ENCODE results near the gene HOXB3.

Gene HOXB3

DNA sequence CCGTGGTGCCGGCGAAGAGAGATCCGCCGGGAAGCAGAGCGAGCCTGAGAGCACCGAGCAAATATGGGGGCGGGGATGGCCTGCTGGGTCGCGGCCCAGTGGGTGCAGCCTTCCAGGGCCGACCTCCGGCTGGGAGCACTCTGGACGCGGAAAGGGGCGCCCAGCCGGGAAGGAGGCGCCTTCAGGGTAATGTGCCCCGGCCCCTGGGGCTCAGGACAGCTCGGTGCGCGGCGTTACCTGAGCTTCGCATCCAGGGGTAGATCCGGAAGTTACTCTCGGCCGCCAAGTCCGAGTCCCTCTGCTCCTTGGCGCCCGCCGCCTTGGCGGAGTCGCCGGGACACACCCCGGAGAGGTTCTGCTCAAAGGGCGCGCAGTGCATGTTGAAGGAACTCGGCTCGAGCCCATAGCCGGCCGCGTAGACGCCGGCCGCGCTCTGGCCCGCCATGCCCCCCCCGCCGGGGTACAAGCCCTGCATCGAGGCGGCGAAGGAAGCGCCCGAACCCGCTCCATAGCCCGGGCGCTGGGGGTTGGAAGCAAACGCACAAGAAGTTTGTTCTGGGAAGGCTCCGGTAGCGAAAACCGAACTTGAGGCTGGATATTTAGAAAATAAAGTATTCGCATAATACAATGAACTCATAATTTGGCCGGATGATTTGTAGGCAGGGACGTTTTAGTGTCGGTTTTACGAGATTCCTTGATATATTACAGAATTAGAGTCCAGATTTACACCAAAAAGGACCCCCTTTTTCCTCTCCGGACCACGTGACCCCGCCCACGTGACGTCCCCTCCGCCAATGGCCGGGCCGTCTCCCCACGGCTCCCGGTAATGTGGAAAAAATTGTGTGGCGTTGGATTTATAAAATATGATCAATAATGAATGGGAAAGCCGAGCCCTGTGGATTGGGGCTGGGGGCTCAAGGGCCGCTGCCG is 20.5 kb upstream of the HOXB3 start, which contains the start of gene HOXB7 (continued):
- TF ChIP-seq, protein P1, sequence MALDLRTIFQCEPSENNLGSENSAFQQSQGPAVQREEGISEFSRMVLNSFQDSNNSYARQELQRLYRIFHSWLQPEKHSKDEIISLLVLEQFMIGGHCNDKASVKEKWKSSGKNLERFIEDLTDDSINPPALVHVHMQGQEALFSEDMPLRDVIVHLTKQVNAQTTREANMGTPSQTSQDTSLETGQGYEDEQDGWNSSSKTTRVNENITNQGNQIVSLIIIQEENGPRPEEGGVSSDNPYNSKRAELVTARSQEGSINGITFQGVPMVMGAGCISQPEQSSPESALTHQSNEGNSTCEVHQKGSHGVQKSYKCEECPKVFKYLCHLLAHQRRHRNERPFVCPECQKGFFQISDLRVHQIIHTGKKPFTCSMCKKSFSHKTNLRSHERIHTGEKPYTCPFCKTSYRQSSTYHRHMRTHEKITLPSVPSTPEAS (tag by site-specific recombination; IDR thresholded peaks at IDR 0.05) = 0 out of 2 replicates have a peak, but pooled peaks have one; percentile 20
- TF ChIP-seq, protein P2, sequence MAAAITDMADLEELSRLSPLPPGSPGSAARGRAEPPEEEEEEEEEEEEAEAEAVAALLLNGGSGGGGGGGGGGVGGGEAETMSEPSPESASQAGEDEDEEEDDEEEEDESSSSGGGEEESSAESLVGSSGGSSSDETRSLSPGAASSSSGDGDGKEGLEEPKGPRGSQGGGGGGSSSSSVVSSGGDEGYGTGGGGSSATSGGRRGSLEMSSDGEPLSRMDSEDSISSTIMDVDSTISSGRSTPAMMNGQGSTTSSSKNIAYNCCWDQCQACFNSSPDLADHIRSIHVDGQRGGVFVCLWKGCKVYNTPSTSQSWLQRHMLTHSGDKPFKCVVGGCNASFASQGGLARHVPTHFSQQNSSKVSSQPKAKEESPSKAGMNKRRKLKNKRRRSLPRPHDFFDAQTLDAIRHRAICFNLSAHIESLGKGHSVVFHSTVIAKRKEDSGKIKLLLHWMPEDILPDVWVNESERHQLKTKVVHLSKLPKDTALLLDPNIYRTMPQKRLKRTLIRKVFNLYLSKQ (tag by site-specific recombination; IDR thresholded peaks at IDR 0.05; ENCODE audit: borderline replicate concordance) = no peak
- TF ChIP-seq ZNF549 (tag by site-specific recombination; IDR thresholded peaks at IDR 0.05) (no peak), KLF1 (tag by site-specific recombination; IDR thresholded peaks at IDR 0.05) (0 out of 2 replicates have a peak, but pooled peaks have one; percentile 24), ZNF621 (tag by site-specific recombination; IDR thresholded peaks at IDR 0.05) (no peak), ZNF792 (tag by site-specific recombination; IDR thresholded peaks at IDR 0.05) (no peak), ZNF843 (tag by site-specific recombination; IDR thresholded peaks at IDR 0.05) (no peak; the same call in 1 of the 2 replicates), ZBTB7A (tag by site-specific recombination; IDR thresholded peaks at IDR 0.05; ENCODE audit: low read depth) (no peak), ZNF654 (tag by site-specific recombination; IDR thresholded peaks at IDR 0.05; ENCODE audit: low read depth) (no peak), ZNF114 (tag by site-specific recombination; IDR thresholded peaks at IDR 0.05) (no peak), ZNF239 (tag by site-specific recombination; IDR thresholded peaks at IDR 0.05) (no peak), ZNF514 (tag by site-specific recombination; IDR thresholded peaks at IDR 0.05) (no peak), GLI2 (tag by site-specific recombination; IDR thresholded peaks at IDR 0.05; ENCODE audit: borderline replicate concordance, low read depth) (no peak), ZNF529 (tag by site-specific recombination; IDR thresholded peaks at IDR 0.05; ENCODE audit: insufficient replicate concordance) (no peak), ZFHX2 (tag by site-specific recombination; conservative IDR thresholded peaks at IDR 0.05) (peak; percentile 74), ZSCAN30 (tag by site-specific recombination; IDR thresholded peaks at IDR 0.05) (peak; percentile 57; the same call in 1 of the 2 replicates)
- TF ChIP-seq, protein P3, sequence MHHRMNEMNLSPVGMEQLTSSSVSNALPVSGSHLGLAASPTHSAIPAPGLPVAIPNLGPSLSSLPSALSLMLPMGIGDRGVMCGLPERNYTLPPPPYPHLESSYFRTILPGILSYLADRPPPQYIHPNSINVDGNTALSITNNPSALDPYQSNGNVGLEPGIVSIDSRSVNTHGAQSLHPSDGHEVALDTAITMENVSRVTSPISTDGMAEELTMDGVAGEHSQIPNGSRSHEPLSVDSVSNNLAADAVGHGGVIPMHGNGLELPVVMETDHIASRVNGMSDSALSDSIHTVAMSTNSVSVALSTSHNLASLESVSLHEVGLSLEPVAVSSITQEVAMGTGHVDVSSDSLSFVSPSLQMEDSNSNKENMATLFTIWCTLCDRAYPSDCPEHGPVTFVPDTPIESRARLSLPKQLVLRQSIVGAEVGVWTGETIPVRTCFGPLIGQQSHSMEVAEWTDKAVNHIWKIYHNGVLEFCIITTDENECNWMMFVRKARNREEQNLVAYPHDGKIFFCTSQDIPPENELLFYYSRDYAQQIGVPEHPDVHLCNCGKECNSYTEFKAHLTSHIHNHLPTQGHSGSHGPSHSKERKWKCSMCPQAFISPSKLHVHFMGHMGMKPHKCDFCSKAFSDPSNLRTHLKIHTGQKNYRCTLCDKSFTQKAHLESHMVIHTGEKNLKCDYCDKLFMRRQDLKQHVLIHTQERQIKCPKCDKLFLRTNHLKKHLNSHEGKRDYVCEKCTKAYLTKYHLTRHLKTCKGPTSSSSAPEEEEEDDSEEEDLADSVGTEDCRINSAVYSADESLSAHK (tag by site-specific recombination; IDR thresholded peaks at IDR 0.05) = 0 out of 2 replicates have a peak, but pooled peaks have one; percentile 8
- TF ChIP-seq, protein P4, sequence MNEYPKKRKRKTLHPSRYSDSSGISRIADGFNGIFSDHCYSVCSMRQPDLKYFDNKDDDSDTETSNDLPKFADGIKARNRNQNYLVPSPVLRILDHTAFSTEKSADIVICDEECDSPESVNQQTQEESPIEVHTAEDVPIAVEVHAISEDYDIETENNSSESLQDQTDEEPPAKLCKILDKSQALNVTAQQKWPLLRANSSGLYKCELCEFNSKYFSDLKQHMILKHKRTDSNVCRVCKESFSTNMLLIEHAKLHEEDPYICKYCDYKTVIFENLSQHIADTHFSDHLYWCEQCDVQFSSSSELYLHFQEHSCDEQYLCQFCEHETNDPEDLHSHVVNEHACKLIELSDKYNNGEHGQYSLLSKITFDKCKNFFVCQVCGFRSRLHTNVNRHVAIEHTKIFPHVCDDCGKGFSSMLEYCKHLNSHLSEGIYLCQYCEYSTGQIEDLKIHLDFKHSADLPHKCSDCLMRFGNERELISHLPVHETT (tag by site-specific recombination; IDR thresholded peaks at IDR 0.05) = no peak
- TF ChIP-seq, protein P5, sequence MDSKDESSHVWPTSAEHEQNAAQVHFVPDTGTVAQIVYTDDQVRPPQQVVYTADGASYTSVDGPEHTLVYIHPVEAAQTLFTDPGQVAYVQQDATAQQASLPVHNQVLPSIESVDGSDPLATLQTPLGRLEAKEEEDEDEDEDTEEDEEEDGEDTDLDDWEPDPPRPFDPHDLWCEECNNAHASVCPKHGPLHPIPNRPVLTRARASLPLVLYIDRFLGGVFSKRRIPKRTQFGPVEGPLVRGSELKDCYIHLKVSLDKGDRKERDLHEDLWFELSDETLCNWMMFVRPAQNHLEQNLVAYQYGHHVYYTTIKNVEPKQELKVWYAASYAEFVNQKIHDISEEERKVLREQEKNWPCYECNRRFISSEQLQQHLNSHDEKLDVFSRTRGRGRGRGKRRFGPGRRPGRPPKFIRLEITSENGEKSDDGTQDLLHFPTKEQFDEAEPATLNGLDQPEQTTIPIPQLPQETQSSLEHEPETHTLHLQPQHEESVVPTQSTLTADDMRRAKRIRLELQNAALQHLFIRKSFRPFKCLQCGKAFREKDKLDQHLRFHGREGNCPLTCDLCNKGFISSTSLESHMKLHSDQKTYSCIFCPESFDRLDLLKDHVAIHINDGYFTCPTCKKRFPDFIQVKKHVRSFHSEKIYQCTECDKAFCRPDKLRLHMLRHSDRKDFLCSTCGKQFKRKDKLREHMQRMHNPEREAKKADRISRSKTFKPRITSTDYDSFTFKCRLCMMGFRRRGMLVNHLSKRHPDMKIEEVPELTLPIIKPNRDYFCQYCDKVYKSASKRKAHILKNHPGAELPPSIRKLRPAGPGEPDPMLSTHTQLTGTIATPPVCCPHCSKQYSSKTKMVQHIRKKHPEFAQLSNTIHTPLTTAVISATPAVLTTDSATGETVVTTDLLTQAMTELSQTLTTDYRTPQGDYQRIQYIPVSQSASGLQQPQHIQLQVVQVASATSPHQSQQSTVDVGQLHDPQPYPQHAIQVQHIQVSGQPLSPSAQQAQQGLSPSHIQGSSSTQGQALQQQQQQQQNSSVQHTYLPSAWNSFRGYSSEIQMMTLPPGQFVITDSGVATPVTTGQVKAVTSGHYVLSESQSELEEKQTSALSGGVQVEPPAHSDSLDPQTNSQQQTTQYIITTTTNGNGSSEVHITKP (tag by site-specific recombination; IDR thresholded peaks at IDR 0.05) = peak; percentile 85
- TF ChIP-seq, protein P6, sequence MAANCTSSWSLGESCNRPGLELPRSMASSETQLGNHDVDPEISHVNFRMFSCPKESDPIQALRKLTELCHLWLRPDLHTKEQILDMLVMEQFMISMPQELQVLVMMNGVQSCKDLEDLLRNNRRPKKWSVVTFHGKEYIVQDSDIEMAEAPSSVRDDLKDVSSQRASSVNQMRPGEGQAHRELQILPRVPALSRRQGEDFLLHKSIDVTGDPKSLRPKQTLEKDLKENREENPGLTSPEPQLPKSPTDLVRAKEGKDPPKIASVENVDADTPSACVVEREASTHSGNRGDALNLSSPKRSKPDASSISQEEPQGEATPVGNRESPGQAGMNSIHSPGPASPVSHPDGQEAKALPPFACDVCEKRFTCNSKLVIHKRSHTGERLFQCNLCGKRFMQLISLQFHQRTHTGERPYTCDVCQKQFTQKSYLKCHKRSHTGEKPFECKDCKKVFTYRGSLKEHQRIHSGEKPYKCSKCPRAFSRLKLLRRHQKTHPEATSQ (tag by site-specific recombination; IDR thresholded peaks at IDR 0.05) = peak; percentile 75; the same call in 1 of the 2 replicates
- TF ChIP-seq, protein P7, sequence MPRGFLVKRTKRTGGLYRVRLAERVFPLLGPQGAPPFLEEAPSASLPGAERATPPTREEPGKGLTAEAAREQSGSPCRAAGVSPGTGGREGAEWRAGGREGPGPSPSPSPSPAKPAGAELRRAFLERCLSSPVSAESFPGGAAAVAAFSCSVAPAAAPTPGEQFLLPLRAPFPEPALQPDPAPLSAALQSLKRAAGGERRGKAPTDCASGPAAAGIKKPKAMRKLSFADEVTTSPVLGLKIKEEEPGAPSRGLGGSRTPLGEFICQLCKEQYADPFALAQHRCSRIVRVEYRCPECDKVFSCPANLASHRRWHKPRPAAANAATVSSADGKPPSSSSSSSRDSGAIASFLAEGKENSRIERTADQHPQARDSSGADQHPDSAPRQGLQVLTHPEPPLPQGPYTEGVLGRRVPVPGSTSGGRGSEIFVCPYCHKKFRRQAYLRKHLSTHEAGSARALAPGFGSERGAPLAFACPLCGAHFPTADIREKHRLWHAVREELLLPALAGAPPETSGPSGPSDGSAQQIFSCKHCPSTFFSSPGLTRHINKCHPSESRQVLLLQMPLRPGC (tag by site-specific recombination; IDR thresholded peaks at IDR 0.05) = peak; percentile 23; the same call in 1 of the 2 replicates
- TF ChIP-seq, protein P8, sequence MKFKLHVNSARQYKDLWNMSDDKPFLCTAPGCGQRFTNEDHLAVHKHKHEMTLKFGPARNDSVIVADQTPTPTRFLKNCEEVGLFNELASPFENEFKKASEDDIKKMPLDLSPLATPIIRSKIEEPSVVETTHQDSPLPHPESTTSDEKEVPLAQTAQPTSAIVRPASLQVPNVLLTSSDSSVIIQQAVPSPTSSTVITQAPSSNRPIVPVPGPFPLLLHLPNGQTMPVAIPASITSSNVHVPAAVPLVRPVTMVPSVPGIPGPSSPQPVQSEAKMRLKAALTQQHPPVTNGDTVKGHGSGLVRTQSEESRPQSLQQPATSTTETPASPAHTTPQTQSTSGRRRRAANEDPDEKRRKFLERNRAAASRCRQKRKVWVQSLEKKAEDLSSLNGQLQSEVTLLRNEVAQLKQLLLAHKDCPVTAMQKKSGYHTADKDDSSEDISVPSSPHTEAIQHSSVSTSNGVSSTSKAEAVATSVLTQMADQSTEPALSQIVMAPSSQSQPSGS (tag by site-specific recombination; IDR thresholded peaks at IDR 0.05; ENCODE audit: low read depth) = no peak

Data from HEK293 (cell line).